Measurements from ENCODE around the gene HGF. TPM values are rescaled to one million over a fixed set of nuclear protein-coding genes. Genes with fewer than 3 reads are reported as not detected.
"Not testable (repeated sequence)": the region's sequence is repeated elsewhere in the genome, so short reads cannot be mapped to it uniquely, and the experiment has no call there.

HGF gene
- polyA plus RNA-seq, 10 donors: 4.5 to 11.9 (median 7.0) TPM

- not testable (repeated sequence) for DNase-seq
These were observed 47.6 kb downstream of the HGF start for GRCh38 chr7:81722250-81722649.

- DNase-seq: no peak
These were observed 48.4 kb downstream of the HGF start for GRCh38 chr7:81721437-81721836.

- no peak for DNase-seq
These were observed 50.0 kb downstream of the HGF start for GRCh38 chr7:81719865-81720264.

- DNase-seq: no peak
These were observed 53.8 kb downstream of the HGF start for GRCh38 chr7:81715984-81716588.

- DNase-seq: no peak
These were observed 55.5 kb downstream of the HGF start for GRCh38 chr7:81714306-81714705.

GRCh38 chr7:81710751-81711150 lies 59.1 kb downstream of the HGF start:
- DNase-seq: no peak

- no peak for DNase-seq
These were observed 60.0 kb downstream of the HGF start for GRCh38 chr7:81709836-81710235.

- peak; percentile 49 to 81 (median 49) for DNase-seq
These were observed 61.9 kb downstream of the HGF start for GRCh38 chr7:81707966-81708365.

GRCh38 chr7:81707196-81707595 lies 62.7 kb downstream of the HGF start:
- peak in 2 of 3 donors; percentile 10 to 54 for DNase-seq

- DNase-seq: no peak
These were observed 64.6 kb downstream of the HGF start for GRCh38 chr7:81705206-81705605.

GRCh38 chr7:81704595-81704994 lies 65.3 kb downstream of the HGF start:
- no peak for DNase-seq

- DNase-seq: no peak
These were observed 70.9 kb downstream of the HGF start for GRCh38 chr7:81698965-81699364.

- DNase-seq: no peak
These were observed 75.1 kb downstream of the HGF start for GRCh38 chr7:81694711-81695110.

GRCh38 chr7:81693894-81694293 lies 76.0 kb downstream of the HGF start:
- DNase-seq: no peak

- no peak for DNase-seq
These were observed 76.8 kb downstream of the HGF start for GRCh38 chr7:81693080-81693479.

- DNase-seq: no peak
These were observed 77.5 kb downstream of the HGF start for GRCh38 chr7:81692146-81692905.

- DNase-seq: no peak
These were observed 78.5 kb downstream of the HGF start for GRCh38 chr7:81691199-81691821.

GRCh38 chr7:81690688-81691087 lies 79.2 kb downstream of the HGF start:
- no peak for DNase-seq

- peak in 1 of 3 donors; percentile 48 for DNase-seq
These were observed 79.6 kb downstream of the HGF start for GRCh38 chr7:81690251-81690650.

- no peak for DNase-seq
These were observed 81.0 kb downstream of the HGF start for GRCh38 chr7:81688622-81689411.

- DNase-seq: no peak
These were observed 82.8 kb downstream of the HGF start for GRCh38 chr7:81687062-81687461.

GRCh38 chr7:81685270-81685868 lies 84.5 kb downstream of the HGF start:
- no peak for DNase-seq
